ENCODE data around the gene UPK2. TPM values are rescaled to one million over a fixed set of nuclear protein-coding genes. Genes with fewer than 3 reads are reported as not detected.

Gene UPK2
- total RNA-seq, 1 donor from 2014 or later = not detected

DNA sequence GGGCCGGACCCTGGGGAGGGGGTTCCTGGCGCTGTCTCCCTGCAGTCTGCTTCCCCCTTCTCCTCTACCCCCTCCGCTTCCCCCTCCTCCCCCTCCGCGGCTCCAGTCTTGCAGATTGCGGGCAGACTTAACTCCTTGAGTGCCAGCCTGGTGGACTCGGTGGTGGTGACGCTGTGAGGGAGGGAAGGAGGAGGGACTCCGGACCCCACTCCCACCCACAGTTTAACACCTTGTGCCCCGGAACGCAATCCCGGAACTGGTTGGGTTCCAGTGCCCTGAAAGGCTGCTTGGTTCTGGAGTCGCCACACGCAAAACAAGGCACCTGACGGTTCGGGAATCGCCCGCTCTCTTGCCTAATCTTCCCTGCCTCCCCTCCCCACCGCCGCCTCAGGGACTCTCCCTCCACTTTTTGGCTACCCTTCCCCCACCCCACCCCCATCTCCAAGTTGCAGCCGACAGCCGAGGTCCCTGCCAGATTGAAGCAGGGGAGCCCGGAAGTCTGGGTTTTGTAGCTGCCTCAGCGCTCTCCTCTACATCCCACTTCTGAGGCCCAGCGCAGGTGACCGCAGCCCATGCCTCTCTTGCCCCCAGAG, 26.5 kb upstream of the UPK2 start:
- Histone ChIP-seq H3K36me3 (no peaks in the 10 kb centered on the region), H3K9me3 (no peaks in the 10 kb centered on the region), H3K27ac (peak overlapping the region; percentile 97 to 98), H3K27me3 (no peaks in the 10 kb centered on the region), H3K4me3 (peak overlapping the region; percentile 80 to 82), H3K4me1 (peaks cover 3 to 12% of the 10 kb centered on the region in 2 donors)
- intact Hi-C loops (cut with DNase I) = loop anchor here (1.0 to 5.0 kb wide), 6 partner anchors 27 to 388 kb away; partner anchors contain the start of genes DDX6, MCAM and UPK2
- TF ChIP-seq, protein P1, sequence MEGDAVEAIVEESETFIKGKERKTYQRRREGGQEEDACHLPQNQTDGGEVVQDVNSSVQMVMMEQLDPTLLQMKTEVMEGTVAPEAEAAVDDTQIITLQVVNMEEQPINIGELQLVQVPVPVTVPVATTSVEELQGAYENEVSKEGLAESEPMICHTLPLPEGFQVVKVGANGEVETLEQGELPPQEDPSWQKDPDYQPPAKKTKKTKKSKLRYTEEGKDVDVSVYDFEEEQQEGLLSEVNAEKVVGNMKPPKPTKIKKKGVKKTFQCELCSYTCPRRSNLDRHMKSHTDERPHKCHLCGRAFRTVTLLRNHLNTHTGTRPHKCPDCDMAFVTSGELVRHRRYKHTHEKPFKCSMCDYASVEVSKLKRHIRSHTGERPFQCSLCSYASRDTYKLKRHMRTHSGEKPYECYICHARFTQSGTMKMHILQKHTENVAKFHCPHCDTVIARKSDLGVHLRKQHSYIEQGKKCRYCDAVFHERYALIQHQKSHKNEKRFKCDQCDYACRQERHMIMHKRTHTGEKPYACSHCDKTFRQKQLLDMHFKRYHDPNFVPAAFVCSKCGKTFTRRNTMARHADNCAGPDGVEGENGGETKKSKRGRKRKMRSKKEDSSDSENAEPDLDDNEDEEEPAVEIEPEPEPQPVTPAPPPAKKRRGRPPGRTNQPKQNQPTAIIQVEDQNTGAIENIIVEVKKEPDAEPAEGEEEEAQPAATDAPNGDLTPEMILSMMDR (IDR thresholded peaks at IDR 0.05) = no peak
- peak in 1 of 2 donors; percentile 94 for DNase-seq (ENCODE audit: low spot score in 2 of 2)

DNA sequence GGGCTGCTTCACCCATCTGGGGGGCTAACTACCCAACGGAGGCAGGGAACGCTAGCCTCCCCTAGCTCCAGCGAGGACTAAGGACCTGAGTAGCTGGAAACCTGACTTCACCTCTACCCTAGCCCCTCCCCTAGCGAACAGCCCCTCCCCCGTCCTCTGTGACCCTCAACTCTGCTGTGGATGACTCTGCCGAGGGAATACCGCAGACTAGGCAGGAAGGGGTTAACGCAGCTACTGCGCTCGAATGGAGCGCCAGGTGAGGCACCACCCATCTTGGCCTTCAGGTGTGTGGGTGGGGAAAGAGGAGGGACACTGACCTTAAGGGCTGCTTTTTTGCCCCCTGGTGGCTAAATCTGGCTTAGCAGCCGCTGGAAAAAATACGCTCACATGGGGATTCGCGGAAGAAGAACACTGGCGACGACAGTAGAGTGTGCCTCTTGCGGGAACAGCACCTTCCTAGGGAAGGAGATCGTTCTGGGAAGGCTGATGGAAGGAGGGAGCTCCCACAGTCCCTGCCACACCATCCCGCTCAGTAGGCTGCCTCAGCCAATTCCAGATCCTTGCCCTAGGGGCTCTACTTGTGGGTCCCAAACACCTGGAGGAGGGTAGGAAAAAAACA, 25.9 kb upstream of the UPK2 start:
- H3K9me3 ChIP-seq = no peaks in the 10 kb centered on the region
- H3K27ac ChIP-seq = peak overlapping the region; percentile 97 to 98
- H3K27me3 ChIP-seq = no peaks in the 10 kb centered on the region
- DNase-seq (ENCODE audit: low spot score in 2 of 2) = peak in 1 of 2 donors; percentile 91
- peak overlapping the region; percentile 80 to 82 for H3K4me3 ChIP-seq
- H3K36me3 ChIP-seq = no peaks in the 10 kb centered on the region
- intact Hi-C loops (cut with DNase I) = loop anchor here (1.0 kb wide), 2 partner anchors 60 to 240 kb away; no protein-coding TSS in a partner anchor
- TF ChIP-seq, protein P1 (IDR thresholded peaks at IDR 0.05) = peak; percentile 93 to 96 (median 96)
- peaks cover 3 to 12% of the 10 kb centered on the region in 2 donors for H3K4me1 ChIP-seq

GRCh38 chr11:118931571-118931970, 24.5 kb upstream of the UPK2 start:
- H3K36me3 ChIP-seq = no peaks in the 10 kb centered on the region
- H3K27ac ChIP-seq = no peak overlapping the region
- no peak overlapping the region for H3K4me3 ChIP-seq
- H3K27me3 ChIP-seq = no peaks in the 10 kb centered on the region
- H3K9me3 ChIP-seq = no peaks in the 10 kb centered on the region
- DNase-seq (ENCODE audit: low spot score in 2 of 2) = no peak
- intact Hi-C loops (cut with DNase I) = no loop called here
- peaks cover 3 to 10% of the 10 kb centered on the region in 2 donors for H3K4me1 ChIP-seq
- TF ChIP-seq, protein P1 (IDR thresholded peaks at IDR 0.05) = no peak

- H3K4me1 ChIP-seq = peaks cover 3 to 4% of the 10 kb centered on the region in 2 donors
- H3K27me3 ChIP-seq = no peaks in the 10 kb centered on the region
- H3K9me3 ChIP-seq = no peaks in the 10 kb centered on the region
- H3K27ac ChIP-seq = peak overlapping the region; percentile 69 to 85
- TF ChIP-seq, protein P1 (IDR thresholded peaks at IDR 0.05) = no peak
- H3K36me3 ChIP-seq = no peaks in the 10 kb centered on the region
- intact Hi-C loops (cut with DNase I) = no loop called here
- DNase-seq (ENCODE audit: low spot score in 2 of 2) = peak in 1 of 2 donors; percentile 77
- no peak overlapping the region for H3K4me3 ChIP-seq
Observed at GRCh38 chr11:118933486-118933885, 22.6 kb upstream of the UPK2 start.

DNA sequence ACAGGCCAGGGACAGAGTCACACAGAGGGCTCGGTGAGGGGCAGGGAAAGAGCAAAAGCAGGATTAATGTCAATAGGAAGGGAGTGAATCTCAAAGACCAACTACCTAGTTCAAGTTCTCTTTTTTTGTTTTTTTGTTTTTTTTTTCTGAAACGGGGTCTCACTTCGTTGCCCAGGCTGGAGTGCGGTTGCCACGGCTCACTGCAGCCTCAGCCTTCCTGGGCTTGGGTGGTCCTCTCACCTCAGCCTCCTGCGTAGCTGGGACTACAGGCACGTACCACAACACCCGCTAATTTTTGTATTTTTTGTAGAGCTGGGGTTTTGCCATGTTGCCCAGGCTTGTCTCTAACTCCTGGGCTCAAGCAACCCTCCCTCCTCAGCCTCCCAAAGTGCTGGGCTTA, 20.7 kb upstream of the UPK2 start:
- Histone ChIP-seq H3K9me3 (no peaks in the 10 kb centered on the region), H3K36me3 (no peaks in the 10 kb centered on the region), H3K27me3 (no peaks in the 10 kb centered on the region), H3K4me3 (no peak overlapping the region), H3K27ac (no peak overlapping the region), H3K4me1 (no peaks in the 10 kb centered on the region)
- TF ChIP-seq, protein P1 (IDR thresholded peaks at IDR 0.05) = no peak
- intact Hi-C loops (cut with DNase I) = no loop called here
- no peak for DNase-seq (ENCODE audit: low spot score in 2 of 2)

Measured in ascending aorta (tissue), 2 donors.